Gastroesophageal sphincter (tissue), 4 donors: ENCODE data around the gene CYFIP2. TPM values are rescaled to one million over a fixed set of nuclear protein-coding genes. Genes with fewer than 3 reads are reported as not detected.

Experiments used
- ATAC-seq: fragments of 150-250 bp; one replicate; pipeline ENCODE4 v1.9.1; 2016; ENCODE audit warnings: mild to moderate bottlenecking, moderate library complexity
- H3K27ac ChIP-seq, 4 donors: fragments of 200-600 bp; sonication (generic) in 3 of 4; 1 replicate in 3 of 4; 2 replicates in 1 of 4; pipeline ENCODE4 v1.5.1; 2016 to 2019
- H3K27me3 ChIP-seq: fragments of 200-600 bp; sonication (generic); one replicate; pipeline ENCODE4 v1.5.1; 2019
- H3K36me3 ChIP-seq, 2 donors: fragments of 200-600 bp; sonication (generic); one replicate each; pipeline ENCODE4 v1.5.1; 2019; ENCODE audit warnings: control low read depth in 1 of 2
- H3K4me1 ChIP-seq, 3 donors: fragments of 200-600 bp; sonication (generic); 1 replicate in 2 of 3; 2 replicates in 1 of 3; pipeline ENCODE4 v1.5.1; 2016 to 2019; ENCODE audit warnings: control low read depth in 2 of 3
- H3K4me3 ChIP-seq, 2 donors: fragments of 200-600 bp; sonication (generic); one replicate each; pipeline ENCODE4 v1.5.1; 2019; ENCODE audit warnings: mild to moderate bottlenecking in 1 of 2, moderate library complexity in 1 of 2
- H3K9me3 ChIP-seq, 3 donors: fragments of 200-600 bp; sonication (generic); one replicate each; pipeline ENCODE4 v1.5.1; 2017 to 2019; ENCODE audit warnings: control low read depth in 2 of 3
- EP300 ChIP-seq: sonication (generic); formaldehyde crosslinking; IDR thresholded peaks from one replicate; pipeline ENCODE4 v1.6.1; 2017; ENCODE audit warnings: antibody characterized with exemption, mild to moderate bottlenecking
- POLR2A ChIP-seq, 2 donors: fragments of 450-650 bp; IDR thresholded peaks; one replicate each; pipeline ENCODE4 v1.6.1; 2017; ENCODE audit warnings: antibody characterized with exemption in 2 of 2, mild to moderate bottlenecking in 2 of 2, moderate library complexity in 1 of 2
- POLR2AphosphoS5 ChIP-seq: sonication (generic); formaldehyde crosslinking; IDR thresholded peaks from one replicate; pipeline ENCODE4 v1.6.1; 2017; ENCODE audit warnings: antibody characterized with exemption
- WGBS, 2 donors: methylation state at CpG; one replicate each; pipeline ENCODE4 v1.1.5; 2018; ENCODE audit warnings: low coverage in 1 of 2; 5-methylcytosine and 5-hydroxymethylcytosine counted together
- total RNA-seq, 4 donors: library from RNA; depleted of rRNA; stranded (reverse); fragments of >200 nt; gene quantifications; one replicate each; pipeline ENCODE4 v1.1.0, GENCODE V29; 2016
- TF ChIP-seq, protein P1 (sequence below), 4 experiments: fragments of 200-600 bp in 2 of 4; fragments of 450-650 bp in 2 of 4; sonication (generic) in 1 of 4; IDR thresholded peaks; one replicate each; pipeline ENCODE4 v1.5.1; 2017 to 2019; ENCODE audit warnings: antibody characterized with exemption in 4 of 4, mild to moderate bottlenecking in 2 of 4, moderate library complexity in 2 of 4

The CYFIP2 gene
- total RNA-seq, 4 donors from 2014 or later = 13.7 to 50.6 (median 23.1) TPM

DNA sequence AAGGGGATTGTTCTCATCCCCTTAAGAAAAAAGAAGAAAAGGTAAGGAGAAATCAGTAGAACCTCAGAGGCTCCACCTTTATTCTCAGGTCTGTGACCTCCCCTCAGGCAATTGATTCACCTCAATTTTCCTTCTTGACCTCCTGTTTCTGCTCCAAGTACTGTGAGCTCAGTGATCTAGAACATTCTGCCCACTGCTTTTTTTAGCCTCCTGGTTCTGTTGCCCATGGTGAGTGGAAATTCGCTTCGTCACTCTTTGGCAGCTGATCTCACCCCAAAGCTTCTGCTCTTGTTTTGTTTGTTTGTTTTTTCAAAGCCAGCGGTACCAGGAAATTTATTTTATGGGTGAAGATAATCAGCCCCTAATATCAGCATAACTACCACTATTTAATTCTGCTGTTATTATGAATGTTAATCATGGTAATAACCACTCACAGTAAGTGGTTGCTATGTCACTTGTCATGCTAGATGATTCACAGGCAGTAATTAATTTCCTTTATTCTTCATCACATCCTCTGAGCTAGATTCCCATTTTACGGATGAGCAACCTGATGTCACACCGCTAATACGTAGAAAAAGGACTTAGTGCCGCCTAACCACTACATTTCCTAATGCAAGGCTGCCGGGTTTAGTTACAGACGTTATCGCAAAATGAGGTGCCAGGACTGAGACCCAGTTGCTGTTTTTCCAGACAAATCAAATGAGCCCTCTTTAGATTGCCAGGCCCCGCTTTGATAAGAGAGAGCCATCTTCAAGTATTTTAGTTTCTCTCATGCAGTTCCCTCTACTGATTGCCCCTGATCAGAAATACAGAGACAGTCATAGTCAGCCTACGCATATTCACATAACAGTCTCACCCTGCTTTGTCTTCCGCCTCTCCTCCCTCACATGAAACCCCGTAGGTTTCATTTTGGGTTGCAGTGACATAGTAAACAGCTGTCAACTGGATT, 78.2 kb downstream of the CYFIP2 start:
- no peak for ATAC-seq
- TF ChIP-seq, protein P1, sequence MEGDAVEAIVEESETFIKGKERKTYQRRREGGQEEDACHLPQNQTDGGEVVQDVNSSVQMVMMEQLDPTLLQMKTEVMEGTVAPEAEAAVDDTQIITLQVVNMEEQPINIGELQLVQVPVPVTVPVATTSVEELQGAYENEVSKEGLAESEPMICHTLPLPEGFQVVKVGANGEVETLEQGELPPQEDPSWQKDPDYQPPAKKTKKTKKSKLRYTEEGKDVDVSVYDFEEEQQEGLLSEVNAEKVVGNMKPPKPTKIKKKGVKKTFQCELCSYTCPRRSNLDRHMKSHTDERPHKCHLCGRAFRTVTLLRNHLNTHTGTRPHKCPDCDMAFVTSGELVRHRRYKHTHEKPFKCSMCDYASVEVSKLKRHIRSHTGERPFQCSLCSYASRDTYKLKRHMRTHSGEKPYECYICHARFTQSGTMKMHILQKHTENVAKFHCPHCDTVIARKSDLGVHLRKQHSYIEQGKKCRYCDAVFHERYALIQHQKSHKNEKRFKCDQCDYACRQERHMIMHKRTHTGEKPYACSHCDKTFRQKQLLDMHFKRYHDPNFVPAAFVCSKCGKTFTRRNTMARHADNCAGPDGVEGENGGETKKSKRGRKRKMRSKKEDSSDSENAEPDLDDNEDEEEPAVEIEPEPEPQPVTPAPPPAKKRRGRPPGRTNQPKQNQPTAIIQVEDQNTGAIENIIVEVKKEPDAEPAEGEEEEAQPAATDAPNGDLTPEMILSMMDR (IDR thresholded peaks at IDR 0.05) = no peak
- TF ChIP-seq EP300 (no peak), POLR2A (IDR thresholded peaks at IDR 0.05) (no peak)

GRCh38 chr5:157345067-157345466, 79.1 kb downstream of the CYFIP2 start:
- no peaks in the 10 kb centered on the region for H3K4me1 ChIP-seq
- H3K27ac ChIP-seq = no peak overlapping the region
- no peak overlapping the region for H3K4me3 ChIP-seq
- TF ChIP-seq POLR2A (IDR thresholded peaks at IDR 0.05) = no peak
- no peak for TF ChIP-seq POLR2AphosphoS5
- TF ChIP-seq, protein P1 (IDR thresholded peaks at IDR 0.05) = no peak
- TF ChIP-seq EP300 = no peak
- no peaks in the 10 kb centered on the region for H3K27me3 ChIP-seq
- no peaks in the 10 kb centered on the region for H3K9me3 ChIP-seq
- H3K36me3 ChIP-seq = peaks cover 0 to 10% of the 10 kb centered on the region in 2 donors
- WGBS, 2 donors = 78 to 85% methylated on average over 7 of the region's 7 CpGs
- no peak for ATAC-seq

More for the DNA sequence above, 78.2 kb downstream of the CYFIP2 start:
- peaks cover 0 to 13% of the 10 kb centered on the region in 2 donors for H3K36me3 ChIP-seq
- no peaks in the 10 kb centered on the region for H3K4me1 ChIP-seq
- H3K9me3 ChIP-seq = no peaks in the 10 kb centered on the region
- no peak overlapping the region for H3K27ac ChIP-seq
- H3K4me3 ChIP-seq = no peak overlapping the region
- WGBS, 2 donors = 89 to 90% methylated on average over 14 of the region's 14 CpGs
- no peaks in the 10 kb centered on the region for H3K27me3 ChIP-seq

DNA sequence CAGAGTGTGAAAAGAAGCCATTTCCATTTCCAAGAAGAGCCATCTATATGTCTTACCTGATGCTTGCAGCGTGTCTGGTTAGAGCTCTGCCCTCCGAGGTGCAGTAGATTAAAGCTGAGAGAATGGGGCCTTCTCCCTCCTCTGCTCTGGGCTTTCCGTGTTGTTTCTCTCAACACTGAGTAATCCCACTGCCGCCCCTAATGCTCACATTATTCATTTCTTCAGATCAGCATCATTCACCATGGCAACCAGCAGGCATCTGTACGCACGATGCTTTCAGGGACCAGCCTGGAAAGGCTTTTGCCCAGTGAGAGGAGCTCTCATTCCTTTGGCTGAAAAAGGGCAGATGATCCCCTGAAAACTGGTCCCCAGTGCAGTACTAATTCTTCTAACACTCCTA, 79.6 kb downstream of the CYFIP2 start:
- Histone ChIP-seq H3K36me3 (peaks cover 0 to 10% of the 10 kb centered on the region in 2 donors), H3K27me3 (no peaks in the 10 kb centered on the region), H3K4me1 (no peaks in the 10 kb centered on the region), H3K9me3 (no peaks in the 10 kb centered on the region), H3K27ac (no peak overlapping the region), H3K4me3 (no peak overlapping the region)
- ATAC-seq = no peak
- WGBS, 2 donors = 82 to 92% methylated on average over 2 of the region's 6 CpGs
- TF ChIP-seq, protein P1 (IDR thresholded peaks at IDR 0.05) = no peak
- no peak for TF ChIP-seq POLR2AphosphoS5
- TF ChIP-seq EP300 = no peak
- TF ChIP-seq POLR2A (IDR thresholded peaks at IDR 0.05) = no peak

GRCh38 chr5:157347301-157348048, 81.6 kb downstream of the CYFIP2 start:
- Histone ChIP-seq H3K27me3 (no peaks in the 10 kb centered on the region), H3K27ac (no peak overlapping the region), H3K36me3 (peaks cover 0 to 3% of the 10 kb centered on the region in 2 donors), H3K4me1 (no peaks in the 10 kb centered on the region), H3K4me3 (no peak overlapping the region), H3K9me3 (no peaks in the 10 kb centered on the region)
- no peak for ATAC-seq
- no peak for TF ChIP-seq POLR2A (IDR thresholded peaks at IDR 0.05)
- no peak for TF ChIP-seq EP300
- TF ChIP-seq, protein P1 (IDR thresholded peaks at IDR 0.05) = no peak
- WGBS, 2 donors = 83 to 89% methylated on average over 3 to 8 of the region's 15 CpGs
